ENCODE results near the gene PMEPA1. TPM values are rescaled to one million over a fixed set of nuclear protein-coding genes. Genes with fewer than 3 reads are reported as not detected.

PMEPA1 gene
- polyA plus RNA-seq, 2 of the 4 experiments (the other 2 are of a cell fraction) = 131 to 147 TPM

- ChIA-PET CTCF (no interaction called here), POLR2A (no interaction called here)
- Histone ChIP-seq H3K9me3 (no peaks in the 10 kb centered on the region), H3K4me1 (peaks cover 8% of the 10 kb centered on the region; the same call in 1 of the 3 replicates), H3K4me3 (no peak overlapping the region), H3K4me2 (no peak overlapping the region), H3K27ac (peak overlapping the region in 1 of 2 experiments; percentile 30; a peak in 1 of 6 replicates)
- FAIRE-seq = no peak
- TF ChIP-seq NR3C1 (IDR thresholded peaks at IDR 0.05) = no peak
- WGBS (ENCODE audit: missing lambda C conversion rate) = 93% methylated on average over 16 of the region's 16 CpGs
- no peak for DNase-seq (ENCODE audit: low read depth in 1 of 2, low spot score in 1 of 2)
- no peak for ATAC-seq
Observed at GRCh38 chr20:57724610-57725405, 15.0 kb upstream of the PMEPA1 start.

- ChIA-PET CTCF (interaction anchor here (1.3 kb wide), 1 partner anchor 270 kb away, joined by 3 read pairs; no protein-coding TSS in a partner anchor), POLR2A (no interaction called here)
- Histone ChIP-seq H3K4me1 (peaks cover 17% of the 10 kb centered on the region; the same call in 2 of the 3 replicates), H3K9me3 (no peaks in the 10 kb centered on the region), H3K4me2 (no peak overlapping the region), H3K27ac (peak overlapping the region in 1 of 2 experiments; percentile 42; a peak in 1 of 6 replicates), H3K4me3 (no peak overlapping the region)
- no peak for DNase-seq (ENCODE audit: low read depth in 1 of 2, low spot score in 1 of 2)
- no peak for FAIRE-seq
- 92% methylated on average over 7 of the region's 7 CpGs for WGBS (ENCODE audit: missing lambda C conversion rate)
- no peak for ATAC-seq
- TF ChIP-seq MAZ (IDR thresholded peaks at IDR 0.05; ENCODE audit: borderline replicate concordance, low read depth, low read length) (no peak), ELK1 (IDR thresholded peaks at IDR 0.05; ENCODE audit: low read depth, low read length) (no peak), PBX3 (IDR thresholded peaks at IDR 0.05) (no peak), CHD4 (IDR thresholded peaks at IDR 0.05; ENCODE audit: borderline replicate concordance) (no peak), ESRRA (IDR thresholded peaks at IDR 0.05; ENCODE audit: borderline replicate concordance, low read length) (no peak), RARB (CRISPR knock-in tag; IDR thresholded peaks at IDR 0.05) (no peak), GATA3 (IDR thresholded peaks at IDR 0.05; ENCODE audit: borderline replicate concordance) (no peak), POLR2A (IDR thresholded peaks at IDR 0.05; ENCODE audit: low read length) (no peak), MYC (IDR thresholded peaks at IDR 0.05; ENCODE audit: borderline replicate concordance, low read length) (no peak), FOXS1 (CRISPR knock-in tag; IDR thresholded peaks at IDR 0.05) (no peak)
Observed at GRCh38 chr20:57723816-57724215, 14.0 kb upstream of the PMEPA1 start.

- ChIA-PET CTCF (interaction anchor here (0.8 to 3.7 kb wide), 6 partner anchors 10 to 367 kb away, joined by 3 to 17 read pairs (median 6); partner anchors contain the start of gene PMEPA1), POLR2A (interaction anchor here (0.9 to 3.4 kb wide), 8 partner anchors 9 to 392 kb away, joined by 3 to 18 read pairs (median 3); partner anchors contain the start of gene PMEPA1)
- Histone ChIP-seq H3K4me3 (no peak overlapping the region), H3K27ac (peak overlapping the region; percentile 85 to 92; a peak in 5 of 6 replicates), H3K4me1 (peaks cover 41% of the 10 kb centered on the region), H3K9me3 (no peaks in the 10 kb centered on the region), H3K4me2 (peak overlapping the region; percentile 89)
- WGBS (ENCODE audit: missing lambda C conversion rate) = 71% methylated on average over 4 of the region's 4 CpGs
- TF ChIP-seq PBX3 (IDR thresholded peaks at IDR 0.05) (no peak), ZSCAN20 (CRISPR knock-in tag; IDR thresholded peaks at IDR 0.05) (no peak), POLR2AphosphoS2 (conservative IDR thresholded peaks at IDR 0.05; ENCODE audit: low read length) (no peak), NPAS2 (CRISPR knock-in tag; IDR thresholded peaks at IDR 0.05; ENCODE audit: borderline replicate concordance) (no peak), FOXS1 (CRISPR knock-in tag; IDR thresholded peaks at IDR 0.05) (no peak), KDM5A (IDR thresholded peaks at IDR 0.05) (no peak), NFE2L2 (conservative IDR thresholded peaks at IDR 0.05; ENCODE audit: low read length) (no peak), CBX8 (IDR thresholded peaks at IDR 0.05) (no peak), MAX (IDR thresholded peaks at IDR 0.05) (no peak), MYC (IDR thresholded peaks at IDR 0.05; ENCODE audit: borderline replicate concordance, low read length) (no peak), CTCF (IDR thresholded peaks at IDR 0.05) (no peak), CHD2 (IDR thresholded peaks at IDR 0.05; ENCODE audit: low read length, partially characterized antibody) (no peak), USF2 (IDR thresholded peaks at IDR 0.05) (no peak), ESRRA (IDR thresholded peaks at IDR 0.05; ENCODE audit: borderline replicate concordance, low read length) (no peak), JUNB (IDR thresholded peaks at IDR 0.05) (no peak), BCL3 (IDR thresholded peaks at IDR 0.05) (no peak)
- DNase-seq (ENCODE audit: low read depth in 1 of 2, low spot score in 1 of 2) = no peak
- no peak for FAIRE-seq
- ATAC-seq = no peak
Observed at GRCh38 chr20:57719951-57720350, 10.1 kb upstream of the PMEPA1 start.

All from A549 (cell line).